ENCODE measurements around the gene RNF180.

DNA sequence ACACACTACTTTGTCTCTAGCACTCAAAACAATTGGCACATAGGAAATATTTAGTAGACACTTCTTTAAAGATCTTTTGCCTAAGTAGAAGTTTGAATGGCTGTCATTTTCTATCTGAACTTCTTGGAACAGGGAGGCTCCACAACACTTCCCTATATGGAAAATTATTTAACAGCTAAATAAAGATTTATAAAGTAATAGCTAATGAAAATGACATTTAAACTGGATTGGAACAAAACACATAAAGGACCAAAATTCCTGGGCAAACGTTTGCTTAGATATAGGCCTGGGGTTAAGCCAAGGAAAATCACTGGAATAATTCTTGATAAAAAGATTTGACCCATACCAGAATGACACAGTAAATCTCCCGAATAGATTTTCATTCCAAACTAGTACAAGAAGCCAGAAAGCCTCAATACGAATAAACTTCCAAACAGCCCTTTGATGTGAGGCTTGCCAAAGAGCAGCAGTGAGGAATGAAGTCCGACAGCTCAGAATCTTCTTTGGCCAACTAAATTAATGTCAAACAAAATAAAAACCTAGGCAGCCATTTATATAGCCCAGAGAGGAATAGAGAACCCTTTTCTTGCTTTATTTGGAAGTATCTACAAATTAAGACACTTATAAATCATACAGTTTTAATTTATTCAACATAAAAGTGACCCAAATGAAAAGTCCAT, 20.3 kb upstream of the RNF180 start:
- TF ChIP-seq, protein P1, sequence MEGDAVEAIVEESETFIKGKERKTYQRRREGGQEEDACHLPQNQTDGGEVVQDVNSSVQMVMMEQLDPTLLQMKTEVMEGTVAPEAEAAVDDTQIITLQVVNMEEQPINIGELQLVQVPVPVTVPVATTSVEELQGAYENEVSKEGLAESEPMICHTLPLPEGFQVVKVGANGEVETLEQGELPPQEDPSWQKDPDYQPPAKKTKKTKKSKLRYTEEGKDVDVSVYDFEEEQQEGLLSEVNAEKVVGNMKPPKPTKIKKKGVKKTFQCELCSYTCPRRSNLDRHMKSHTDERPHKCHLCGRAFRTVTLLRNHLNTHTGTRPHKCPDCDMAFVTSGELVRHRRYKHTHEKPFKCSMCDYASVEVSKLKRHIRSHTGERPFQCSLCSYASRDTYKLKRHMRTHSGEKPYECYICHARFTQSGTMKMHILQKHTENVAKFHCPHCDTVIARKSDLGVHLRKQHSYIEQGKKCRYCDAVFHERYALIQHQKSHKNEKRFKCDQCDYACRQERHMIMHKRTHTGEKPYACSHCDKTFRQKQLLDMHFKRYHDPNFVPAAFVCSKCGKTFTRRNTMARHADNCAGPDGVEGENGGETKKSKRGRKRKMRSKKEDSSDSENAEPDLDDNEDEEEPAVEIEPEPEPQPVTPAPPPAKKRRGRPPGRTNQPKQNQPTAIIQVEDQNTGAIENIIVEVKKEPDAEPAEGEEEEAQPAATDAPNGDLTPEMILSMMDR (conservative IDR thresholded peaks at IDR 0.05; ENCODE audit: low read length), result no peak
- TF ChIP-seq EZH2phosphoT487 (IDR thresholded peaks at IDR 0.05; ENCODE audit: borderline replicate concordance), result no peak

Data from Loucy (cell line).